B cell (primary cell): ENCODE results near the gene HBG2. TPM values are rescaled to one million over a fixed set of nuclear protein-coding genes. Genes with fewer than 3 reads are reported as not detected.

Source experiments
- ATAC-seq: fragments of 200-7000 bp; cut with Tn5 transposase; one replicate; pipeline ENCODE4 v1.10.0; 2021; ENCODE audit warnings: low read depth, mild to moderate bottlenecking, moderate number of reproducible peaks, moderate library complexity
- CTCF ChIA-PET: fragments of 350-600 bp; sonication (Branson Sonifier 250); formaldehyde crosslinking; loops from one replicate; lab custom pipeline; 2021; ENCODE audit warnings: antibody characterized with exemption, inconsistent platforms; lab: Charles Lee
- POLR2A ChIA-PET: fragments of 350-600 bp; sonication (Branson Sonifier 250); formaldehyde crosslinking; loops from one replicate; lab custom pipeline; 2021; ENCODE audit warnings: antibody characterized with exemption; lab: Charles Lee
- DNase-seq: peaks from one replicate; pipeline ENCODE4 v3.0.0; 2013
- H2AFZ ChIP-seq: 2 replicates; pipeline ENCODE4 v1.6.1; 2012; ENCODE audit warnings: mild to moderate bottlenecking, low read depth, low read length; ENCODE audit not compliant: insufficient read depth, poor library complexity, severe bottlenecking
- H3K27ac ChIP-seq, 2 donors: 1 replicate in 1 of 2; 2 replicates in 1 of 2; pipeline ENCODE4 v1.5.1; 2012 to 2013; ENCODE audit warnings: low read length in 2 of 2, mild to moderate bottlenecking in 2 of 2, moderate library complexity in 1 of 2
- H3K27me3 ChIP-seq, 4 experiments: fragments of 200-600 bp in 1 of 4; sonication (generic) in 1 of 4; replicated peaks in 1 of 4; 1 replicate in 2 of 4; 2 replicates in 2 of 4; pipeline versions ENCODE4 v1.6.1 to v1.7.0; 2013 to 2016; ENCODE audit warnings: low read length in 3 of 4, mild to moderate bottlenecking in 2 of 4, mixed read lengths in 1 of 4, moderate library complexity in 1 of 4; ENCODE audit not compliant: insufficient read depth in 4 of 4, control insufficient read depth in 3 of 4; ENCODE audit errors: control extremely low read depth in 1 of 4
- H3K36me3 ChIP-seq, 2 experiments: replicated peaks in 1 of 2; 1 replicate in 1 of 2; 2 replicates in 1 of 2; pipeline versions ENCODE4 v1.6.1 to v1.7.1; 2013; ENCODE audit warnings: low read length in 1 of 2; ENCODE audit not compliant: insufficient read depth in 2 of 2, control insufficient read depth in 1 of 2; ENCODE audit errors: control extremely low read depth in 1 of 2, extremely low read depth in 1 of 2
- H3K4me1 ChIP-seq, 2 donors: fragments of 200-600 bp in 1 of 2; sonication (generic) in 1 of 2; 1 replicate in 1 of 2; 2 replicates in 1 of 2; pipeline versions ENCODE4 v1.5.1 to v1.6.1; 2013 to 2017; ENCODE audit warnings: low read length in 2 of 2; ENCODE audit not compliant: control insufficient read depth in 2 of 2, insufficient read depth in 2 of 2
- H3K4me2 ChIP-seq: replicated peaks from 2 replicates; pipeline ENCODE3; 2012; ENCODE audit warnings: mild to moderate bottlenecking, low read depth, low read length; ENCODE audit not compliant: poor library complexity, severe bottlenecking
- H3K4me3 ChIP-seq, 5 experiments: fragments of 200-600 bp in 1 of 5; sonication (generic) in 1 of 5; 1 replicate in 3 of 5; 2 replicates in 2 of 5; pipeline versions ENCODE4 v1.5.1 to v1.7.0; 2011 to 2016; ENCODE audit warnings: low read length in 4 of 5, mild to moderate bottlenecking in 4 of 5, low read depth in 2 of 5, control low read depth in 1 of 5, moderate library complexity in 1 of 5; ENCODE audit not compliant: insufficient read depth in 1 of 5; ENCODE audit errors: control extremely low read depth in 1 of 5, extremely low read depth in 1 of 5
- H3K79me2 ChIP-seq: fragments of 200-600 bp; sonication (generic); one replicate; pipeline ENCODE4 v1.6.0; 2016; ENCODE audit warnings: low read length; ENCODE audit not compliant: control insufficient read depth, insufficient read depth
- H3K9ac ChIP-seq: fragments of 200-600 bp; sonication (generic); 2 replicates; pipeline ENCODE4 v1.6.1; 2017; ENCODE audit warnings: mild to moderate bottlenecking, low read length, moderate library complexity
- H3K9me3 ChIP-seq, 3 donors: one replicate each; pipeline versions ENCODE4 v1.6.1 to v1.7.1; 2013; ENCODE audit warnings: low read length in 2 of 3; ENCODE audit not compliant: control insufficient read depth in 2 of 3, insufficient read depth in 1 of 3; ENCODE audit errors: control extremely low read depth in 1 of 3
- H4K20me1 ChIP-seq: 2 replicates; pipeline ENCODE4 v1.6.0; 2012; ENCODE audit warnings: mild to moderate bottlenecking, low read length; ENCODE audit not compliant: insufficient read depth, control insufficient read depth, poor library complexity, severe bottlenecking
- H3K27ac Mint-ChIP-seq: one replicate; pipeline ENCODE4 v1.8.0; 2021; ENCODE audit warnings: mixed read lengths
- H3K27me3 Mint-ChIP-seq: one replicate; pipeline ENCODE4 v1.8.0; 2021; ENCODE audit warnings: mixed read lengths
- H3K4me1 Mint-ChIP-seq: one replicate; pipeline ENCODE4 v1.8.0; 2021; ENCODE audit warnings: mixed read lengths
- H3K4me3 Mint-ChIP-seq: one replicate; pipeline ENCODE4 v1.8.0; 2021; ENCODE audit warnings: mixed read lengths
- H3K9me3 Mint-ChIP-seq: one replicate; pipeline ENCODE4 v1.8.0; 2022; ENCODE audit warnings: mixed read lengths; ENCODE audit not compliant: insufficient read depth
- CTCF ChIP-seq: fragments of 200-600 bp; IDR thresholded peaks from one replicate; pipeline ENCODE4 v1.8.0; 2022; ENCODE audit warnings: antibody characterized with exemption, mild to moderate bottlenecking
- EZH2 ChIP-seq: IDR thresholded peaks from 2 replicates; pipeline ENCODE4 v1.6.1; 2012; ENCODE audit warnings: borderline replicate concordance, low read depth, mild to moderate bottlenecking, moderate library complexity, low read length; ENCODE audit not compliant: insufficient read depth, poor library complexity, severe bottlenecking
- WGBS: methylation state at CpG from one replicate; pipeline ENCODE4 v1.1.5; 2013; ENCODE audit warnings: missing lambda C conversion rate; ENCODE audit not compliant: insufficient coverage; 5-methylcytosine and 5-hydroxymethylcytosine counted together
- intact Hi-C: fragments of 100-400 bp; cut with micrococcal nuclease; formaldehyde crosslinking; loops from one replicate; pipeline ENCODE4 v1.10.0; 2022
- polyA plus RNA-seq: library from polyadenylated mRNA; depleted of rRNA; stranded (reverse); fragments of >200 nt; gene quantifications from 2 replicates; pipeline ENCODE4 v1.2.3, GENCODE V29; 2012
- total RNA-seq, 2 donors: library from RNA; stranded (reverse); fragments of 120-200 nt in 1 of 2; gene quantifications; 1 replicate in 1 of 2; 2 replicates in 1 of 2; pipeline versions ENCODE4 v1.2.3 to v1.2.4, GENCODE V29; 2013 to 2022

HBG2 gene
- total and polyA plus RNA-seq, 2 donors (not counting 1 experiment from before 2014, with no cell fraction given): not detected

GRCh38 chr11:5223146-5223545 is 31.4 kb downstream of the HBG2 start:
- Mint-ChIP-seq H3K9me3 (no peaks in the 10 kb centered on the region), H3K4me3 (no peak overlapping the region), H3K27ac (no peak overlapping the region), H3K4me1 (no peaks in the 10 kb centered on the region), H3K27me3 (peaks cover 6% of the 10 kb centered on the region)
- 97% methylated on average over 5 of the region's 6 CpGs for WGBS
- Histone ChIP-seq H3K9me3 (peaks cover 0 to 9% (median 0%) of the 10 kb centered on the region in 3 donors), H3K4me1 (no peaks in the 10 kb centered on the region), H4K20me1 (no peaks in the 10 kb centered on the region), H3K27ac (no peak overlapping the region), H3K4me3 (no peak overlapping the region), H3K4me2 (no peak overlapping the region), H2AFZ (no peak overlapping the region), H3K36me3 (no peaks in the 10 kb centered on the region), H3K27me3 (no peaks in the 10 kb centered on the region), H3K79me2 (no peaks in the 10 kb centered on the region), H3K9ac (no peak overlapping the region)
- DNase-seq (no peak), ATAC-seq (no peak)
- no peak for TF ChIP-seq EZH2
- no peak for TF ChIP-seq CTCF
- POLR2A ChIA-PET: no interaction called here
- intact Hi-C loops: no loop called here
- CTCF ChIA-PET: no interaction called here

DNA sequence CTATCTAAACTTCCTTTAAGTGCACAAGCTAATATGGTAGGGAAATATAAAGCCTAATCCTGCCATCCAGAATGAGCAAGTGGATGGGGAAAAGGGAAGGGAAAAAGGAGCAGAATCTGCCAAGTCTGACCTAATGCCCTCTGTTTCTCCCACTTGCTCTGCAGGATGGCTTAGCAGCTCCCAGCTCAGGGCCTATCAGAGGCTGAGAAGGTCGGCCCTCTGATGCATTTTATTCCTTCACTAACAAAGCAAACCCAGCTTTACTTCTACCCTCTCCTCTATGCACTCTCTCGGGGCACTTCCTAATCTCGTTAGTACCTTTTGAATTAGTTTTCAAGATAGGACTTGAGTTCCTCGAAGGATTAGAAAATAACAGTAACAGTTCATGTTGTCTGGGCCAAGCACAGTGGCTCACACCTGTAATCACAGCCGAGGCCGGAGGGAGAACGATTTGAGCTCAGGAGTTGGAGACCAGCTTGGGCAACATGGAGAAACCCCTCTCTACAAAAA is 44.1 kb downstream of the HBG2 start:
- ATAC-seq: no peak
- no peaks in the 10 kb centered on the region for H3K4me1 ChIP-seq
- no peaks in the 10 kb centered on the region for H3K27me3 Mint-ChIP-seq
- no peaks in the 10 kb centered on the region for H3K9me3 Mint-ChIP-seq
- WGBS: 62% methylated on average over 4 of the region's 7 CpGs
- no peaks in the 10 kb centered on the region for H3K9me3 ChIP-seq
- H3K27me3 ChIP-seq: no peaks in the 10 kb centered on the region
- no peak overlapping the region for H3K27ac ChIP-seq
- no peak overlapping the region for H3K4me3 Mint-ChIP-seq
- H3K4me1 Mint-ChIP-seq: no peaks in the 10 kb centered on the region
- H3K9ac ChIP-seq: no peak overlapping the region
- no peaks in the 10 kb centered on the region for H3K36me3 ChIP-seq
- CTCF ChIA-PET: no interaction called here
- H3K27ac Mint-ChIP-seq: no peak overlapping the region
- POLR2A ChIA-PET: no interaction called here
- TF ChIP-seq EZH2 (no peak), CTCF (no peak)
- no peak overlapping the region for H2AFZ ChIP-seq
- DNase-seq: no peak
- no peaks in the 10 kb centered on the region for H4K20me1 ChIP-seq
- H3K79me2 ChIP-seq: no peaks in the 10 kb centered on the region
- no peak overlapping the region for H3K4me3 ChIP-seq
- no peak overlapping the region for H3K4me2 ChIP-seq
- intact Hi-C loops: no loop called here
